ENCODE measurements around the gene RBFOX2.

- no peak for TF ChIP-seq CTCF (IDR thresholded peaks at IDR 0.05)
- no peak for TF ChIP-seq ZFX (IDR thresholded peaks at IDR 0.05; ENCODE audit: borderline replicate concordance)
Observed at GRCh38 chr22:35997438-35997837, 31.2 kb downstream of the RBFOX2 start.
